ENCODE data around the gene TMEM167B.

DNA sequence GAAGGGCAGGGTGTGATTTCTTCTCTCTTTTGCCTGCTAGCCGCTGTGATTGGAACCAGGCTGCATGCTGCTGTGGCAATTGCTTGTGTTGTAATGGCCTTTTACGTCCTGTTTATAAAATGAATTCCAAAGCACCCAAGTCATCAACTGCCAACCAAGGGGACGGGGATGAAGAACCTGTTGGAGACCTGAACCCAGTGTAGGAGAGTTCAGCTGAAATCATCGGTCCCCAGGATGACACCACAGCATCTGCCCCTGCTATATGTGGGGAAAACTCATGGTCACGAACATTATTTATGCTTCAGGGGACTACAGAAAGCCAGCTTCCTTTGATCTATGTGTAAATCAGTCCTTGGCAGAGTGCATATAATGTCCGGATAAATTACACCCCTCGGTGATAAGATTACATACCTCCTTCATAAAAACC lies 3.8 kb downstream of the TMEM167B start:
- TF ChIP-seq, protein P1, sequence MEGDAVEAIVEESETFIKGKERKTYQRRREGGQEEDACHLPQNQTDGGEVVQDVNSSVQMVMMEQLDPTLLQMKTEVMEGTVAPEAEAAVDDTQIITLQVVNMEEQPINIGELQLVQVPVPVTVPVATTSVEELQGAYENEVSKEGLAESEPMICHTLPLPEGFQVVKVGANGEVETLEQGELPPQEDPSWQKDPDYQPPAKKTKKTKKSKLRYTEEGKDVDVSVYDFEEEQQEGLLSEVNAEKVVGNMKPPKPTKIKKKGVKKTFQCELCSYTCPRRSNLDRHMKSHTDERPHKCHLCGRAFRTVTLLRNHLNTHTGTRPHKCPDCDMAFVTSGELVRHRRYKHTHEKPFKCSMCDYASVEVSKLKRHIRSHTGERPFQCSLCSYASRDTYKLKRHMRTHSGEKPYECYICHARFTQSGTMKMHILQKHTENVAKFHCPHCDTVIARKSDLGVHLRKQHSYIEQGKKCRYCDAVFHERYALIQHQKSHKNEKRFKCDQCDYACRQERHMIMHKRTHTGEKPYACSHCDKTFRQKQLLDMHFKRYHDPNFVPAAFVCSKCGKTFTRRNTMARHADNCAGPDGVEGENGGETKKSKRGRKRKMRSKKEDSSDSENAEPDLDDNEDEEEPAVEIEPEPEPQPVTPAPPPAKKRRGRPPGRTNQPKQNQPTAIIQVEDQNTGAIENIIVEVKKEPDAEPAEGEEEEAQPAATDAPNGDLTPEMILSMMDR (IDR thresholded peaks at IDR 0.05; ENCODE audit: insufficient read depth, low read length), result no peak
- TF ChIP-seq, protein P2, sequence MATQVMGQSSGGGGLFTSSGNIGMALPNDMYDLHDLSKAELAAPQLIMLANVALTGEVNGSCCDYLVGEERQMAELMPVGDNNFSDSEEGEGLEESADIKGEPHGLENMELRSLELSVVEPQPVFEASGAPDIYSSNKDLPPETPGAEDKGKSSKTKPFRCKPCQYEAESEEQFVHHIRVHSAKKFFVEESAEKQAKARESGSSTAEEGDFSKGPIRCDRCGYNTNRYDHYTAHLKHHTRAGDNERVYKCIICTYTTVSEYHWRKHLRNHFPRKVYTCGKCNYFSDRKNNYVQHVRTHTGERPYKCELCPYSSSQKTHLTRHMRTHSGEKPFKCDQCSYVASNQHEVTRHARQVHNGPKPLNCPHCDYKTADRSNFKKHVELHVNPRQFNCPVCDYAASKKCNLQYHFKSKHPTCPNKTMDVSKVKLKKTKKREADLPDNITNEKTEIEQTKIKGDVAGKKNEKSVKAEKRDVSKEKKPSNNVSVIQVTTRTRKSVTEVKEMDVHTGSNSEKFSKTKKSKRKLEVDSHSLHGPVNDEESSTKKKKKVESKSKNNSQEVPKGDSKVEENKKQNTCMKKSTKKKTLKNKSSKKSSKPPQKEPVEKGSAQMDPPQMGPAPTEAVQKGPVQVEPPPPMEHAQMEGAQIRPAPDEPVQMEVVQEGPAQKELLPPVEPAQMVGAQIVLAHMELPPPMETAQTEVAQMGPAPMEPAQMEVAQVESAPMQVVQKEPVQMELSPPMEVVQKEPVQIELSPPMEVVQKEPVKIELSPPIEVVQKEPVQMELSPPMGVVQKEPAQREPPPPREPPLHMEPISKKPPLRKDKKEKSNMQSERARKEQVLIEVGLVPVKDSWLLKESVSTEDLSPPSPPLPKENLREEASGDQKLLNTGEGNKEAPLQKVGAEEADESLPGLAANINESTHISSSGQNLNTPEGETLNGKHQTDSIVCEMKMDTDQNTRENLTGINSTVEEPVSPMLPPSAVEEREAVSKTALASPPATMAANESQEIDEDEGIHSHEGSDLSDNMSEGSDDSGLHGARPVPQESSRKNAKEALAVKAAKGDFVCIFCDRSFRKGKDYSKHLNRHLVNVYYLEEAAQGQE (IDR thresholded peaks at IDR 0.05; ENCODE audit: insufficient replicate concordance, low read depth), result no peak

All from HL-60 (cell line).